ENCODE results near the gene IL4R. TPM values are rescaled to one million over a fixed set of nuclear protein-coding genes. Genes with fewer than 3 reads are reported as not detected.
"Not testable (repeated sequence)": the region's sequence is repeated elsewhere in the genome, so short reads cannot be mapped to it uniquely, and the experiment has no call there.

IL4R gene
- total and polyA plus RNA-seq, 2 experiments from 2014 or later, result 6.4 to 17.6 TPM

DNA sequence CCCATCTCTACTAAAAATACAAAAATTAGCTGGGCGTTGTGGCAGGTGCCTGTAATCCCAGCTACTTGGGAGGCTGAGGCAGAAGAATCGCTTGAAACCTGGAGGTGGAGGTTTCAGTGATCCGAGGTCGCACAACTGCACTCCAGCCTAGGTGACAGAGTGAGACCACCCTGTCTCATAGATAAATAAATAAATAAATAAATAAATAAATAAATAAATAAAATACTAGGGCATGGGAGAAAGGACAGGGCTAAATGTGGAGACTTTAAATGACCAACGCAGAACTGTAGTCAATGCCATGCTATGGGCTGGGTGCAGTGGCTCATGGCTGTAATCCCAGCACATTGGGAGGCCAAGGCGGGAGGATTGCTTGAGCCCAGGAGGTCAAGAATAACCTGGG is 25.5 kb upstream of the IL4R start:
- not testable (repeated sequence) for H3K27ac ChIP-seq (ENCODE audit: low read depth); H3F3A ChIP-seq (replicated peaks; ENCODE audit: low read depth); DNase-seq (ENCODE audit: low spot score); H3K27me3 Mint-ChIP-seq (ENCODE audit: insufficient read depth, low read depth, poor library complexity); H3K4me1 Mint-ChIP-seq; H3K36me3 Mint-ChIP-seq (ENCODE audit: low read depth); H3K79me2 ChIP-seq (replicated peaks; ENCODE audit: insufficient read depth); H3K36me3 ChIP-seq (ENCODE audit: insufficient read depth); H3K9me3 Mint-ChIP-seq; H3K4me3 ChIP-seq; H3K27me3 ChIP-seq (ENCODE audit: insufficient read depth); H4K20me1 ChIP-seq (replicated peaks; ENCODE audit: insufficient read depth); H3K9me2 ChIP-seq (ENCODE audit: insufficient read depth); H3K27ac Mint-ChIP-seq; H2AFZ ChIP-seq; H3K4me3 Mint-ChIP-seq; ATAC-seq; H3K4me2 ChIP-seq; H3K4me1 ChIP-seq (ENCODE audit: insufficient read depth)

DNA sequence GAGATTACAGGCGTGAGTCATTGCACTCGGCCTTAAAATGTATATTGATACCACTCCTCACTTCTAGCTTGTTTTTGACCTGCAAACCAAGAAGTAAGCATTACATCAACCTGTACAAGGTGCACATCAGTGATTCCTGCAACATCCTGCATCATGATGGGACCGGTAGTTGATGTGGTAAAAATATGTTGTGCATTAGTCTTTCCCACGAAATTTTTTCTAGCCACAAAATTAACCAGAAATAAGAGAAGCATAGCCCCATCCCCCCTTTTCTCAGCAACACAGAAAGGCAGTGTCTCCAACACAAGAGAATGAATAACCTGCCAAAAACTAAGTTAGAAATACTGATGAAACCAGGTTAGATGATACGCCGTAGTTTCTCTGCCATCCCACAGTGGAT is 24.1 kb upstream of the IL4R start:
- Histone ChIP-seq H3F3A (replicated peaks; ENCODE audit: low read depth) (no peaks in the 10 kb centered on the region), H3K4me3 (no peak overlapping the region), H3K36me3 (ENCODE audit: insufficient read depth) (no peaks in the 10 kb centered on the region), H3K79me2 (replicated peaks; ENCODE audit: insufficient read depth) (no peaks in the 10 kb centered on the region), H3K4me2 (no peak overlapping the region), H3K27ac (ENCODE audit: low read depth) (no peak overlapping the region), H4K20me1 (replicated peaks; ENCODE audit: insufficient read depth) (no peaks in the 10 kb centered on the region), H3K27me3 (ENCODE audit: insufficient read depth) (no peaks in the 10 kb centered on the region), H3K9me2 (ENCODE audit: insufficient read depth) (no peaks in the 10 kb centered on the region), H3K4me1 (ENCODE audit: insufficient read depth) (no peaks in the 10 kb centered on the region), H2AFZ (no peak overlapping the region; the same call in 1 of the 2 replicates)
- H3K9me3 Mint-ChIP-seq, result peaks cover 3% of the 10 kb centered on the region; the same call in 1 of the 3 replicates
- DNase-seq (ENCODE audit: low spot score) (no peak), ATAC-seq (no peak)
- no peak overlapping the region for H3K27ac Mint-ChIP-seq
- H3K4me1 Mint-ChIP-seq, result no peaks in the 10 kb centered on the region
- H3K4me3 Mint-ChIP-seq, result no peak overlapping the region
- peaks cover 3% of the 10 kb centered on the region; the same call in 2 of the 3 replicates for H3K36me3 Mint-ChIP-seq (ENCODE audit: low read depth)
- H3K27me3 Mint-ChIP-seq (ENCODE audit: insufficient read depth, low read depth, poor library complexity), result peaks cover 5% of the 10 kb centered on the region
- no peak for TF ChIP-seq CREB1 (CRISPR knock-in tag; IDR thresholded peaks at IDR 0.05; ENCODE audit: low read depth)
- no peak for TF ChIP-seq EZH2 (IDR thresholded peaks at IDR 0.05; ENCODE audit: low read depth, unreplicated experiment)
- TF ChIP-seq, protein P1, sequence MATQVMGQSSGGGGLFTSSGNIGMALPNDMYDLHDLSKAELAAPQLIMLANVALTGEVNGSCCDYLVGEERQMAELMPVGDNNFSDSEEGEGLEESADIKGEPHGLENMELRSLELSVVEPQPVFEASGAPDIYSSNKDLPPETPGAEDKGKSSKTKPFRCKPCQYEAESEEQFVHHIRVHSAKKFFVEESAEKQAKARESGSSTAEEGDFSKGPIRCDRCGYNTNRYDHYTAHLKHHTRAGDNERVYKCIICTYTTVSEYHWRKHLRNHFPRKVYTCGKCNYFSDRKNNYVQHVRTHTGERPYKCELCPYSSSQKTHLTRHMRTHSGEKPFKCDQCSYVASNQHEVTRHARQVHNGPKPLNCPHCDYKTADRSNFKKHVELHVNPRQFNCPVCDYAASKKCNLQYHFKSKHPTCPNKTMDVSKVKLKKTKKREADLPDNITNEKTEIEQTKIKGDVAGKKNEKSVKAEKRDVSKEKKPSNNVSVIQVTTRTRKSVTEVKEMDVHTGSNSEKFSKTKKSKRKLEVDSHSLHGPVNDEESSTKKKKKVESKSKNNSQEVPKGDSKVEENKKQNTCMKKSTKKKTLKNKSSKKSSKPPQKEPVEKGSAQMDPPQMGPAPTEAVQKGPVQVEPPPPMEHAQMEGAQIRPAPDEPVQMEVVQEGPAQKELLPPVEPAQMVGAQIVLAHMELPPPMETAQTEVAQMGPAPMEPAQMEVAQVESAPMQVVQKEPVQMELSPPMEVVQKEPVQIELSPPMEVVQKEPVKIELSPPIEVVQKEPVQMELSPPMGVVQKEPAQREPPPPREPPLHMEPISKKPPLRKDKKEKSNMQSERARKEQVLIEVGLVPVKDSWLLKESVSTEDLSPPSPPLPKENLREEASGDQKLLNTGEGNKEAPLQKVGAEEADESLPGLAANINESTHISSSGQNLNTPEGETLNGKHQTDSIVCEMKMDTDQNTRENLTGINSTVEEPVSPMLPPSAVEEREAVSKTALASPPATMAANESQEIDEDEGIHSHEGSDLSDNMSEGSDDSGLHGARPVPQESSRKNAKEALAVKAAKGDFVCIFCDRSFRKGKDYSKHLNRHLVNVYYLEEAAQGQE (IDR thresholded peaks at IDR 0.05; ENCODE audit: unreplicated experiment), result no peak
- TF ChIP-seq, protein P2, sequence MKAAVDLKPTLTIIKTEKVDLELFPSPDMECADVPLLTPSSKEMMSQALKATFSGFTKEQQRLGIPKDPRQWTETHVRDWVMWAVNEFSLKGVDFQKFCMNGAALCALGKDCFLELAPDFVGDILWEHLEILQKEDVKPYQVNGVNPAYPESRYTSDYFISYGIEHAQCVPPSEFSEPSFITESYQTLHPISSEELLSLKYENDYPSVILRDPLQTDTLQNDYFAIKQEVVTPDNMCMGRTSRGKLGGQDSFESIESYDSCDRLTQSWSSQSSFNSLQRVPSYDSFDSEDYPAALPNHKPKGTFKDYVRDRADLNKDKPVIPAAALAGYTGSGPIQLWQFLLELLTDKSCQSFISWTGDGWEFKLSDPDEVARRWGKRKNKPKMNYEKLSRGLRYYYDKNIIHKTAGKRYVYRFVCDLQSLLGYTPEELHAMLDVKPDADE (IDR thresholded peaks at IDR 0.05), result no peak
- no peak for TF ChIP-seq ZNF114 (CRISPR knock-in tag; IDR thresholded peaks at IDR 0.05)
- TF ChIP-seq, protein P3, sequence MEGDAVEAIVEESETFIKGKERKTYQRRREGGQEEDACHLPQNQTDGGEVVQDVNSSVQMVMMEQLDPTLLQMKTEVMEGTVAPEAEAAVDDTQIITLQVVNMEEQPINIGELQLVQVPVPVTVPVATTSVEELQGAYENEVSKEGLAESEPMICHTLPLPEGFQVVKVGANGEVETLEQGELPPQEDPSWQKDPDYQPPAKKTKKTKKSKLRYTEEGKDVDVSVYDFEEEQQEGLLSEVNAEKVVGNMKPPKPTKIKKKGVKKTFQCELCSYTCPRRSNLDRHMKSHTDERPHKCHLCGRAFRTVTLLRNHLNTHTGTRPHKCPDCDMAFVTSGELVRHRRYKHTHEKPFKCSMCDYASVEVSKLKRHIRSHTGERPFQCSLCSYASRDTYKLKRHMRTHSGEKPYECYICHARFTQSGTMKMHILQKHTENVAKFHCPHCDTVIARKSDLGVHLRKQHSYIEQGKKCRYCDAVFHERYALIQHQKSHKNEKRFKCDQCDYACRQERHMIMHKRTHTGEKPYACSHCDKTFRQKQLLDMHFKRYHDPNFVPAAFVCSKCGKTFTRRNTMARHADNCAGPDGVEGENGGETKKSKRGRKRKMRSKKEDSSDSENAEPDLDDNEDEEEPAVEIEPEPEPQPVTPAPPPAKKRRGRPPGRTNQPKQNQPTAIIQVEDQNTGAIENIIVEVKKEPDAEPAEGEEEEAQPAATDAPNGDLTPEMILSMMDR (conservative IDR thresholded peaks at IDR 0.05; ENCODE audit: low read depth in 2 of 2), result no peak
- no peak for TF ChIP-seq NANOG (IDR thresholded peaks at IDR 0.05; ENCODE audit: borderline replicate concordance)

All from GM23338 (cell line).